Neural progenitor cell (in vitro differentiated cells): ENCODE measurements around the gene SDCCAG8. TPM values are rescaled to one million over a fixed set of nuclear protein-coding genes. Genes with fewer than 3 reads are reported as not detected.
A peak's percentile ranks its signal among the peaks of the same experiment; 100 is the strongest.

Source experiments
- DNase-seq: peaks from one replicate; pipeline ENCODE4 v3.0.0-alpha.2; 2016; ENCODE audit warnings: low spot score
- H2AFZ ChIP-seq: fragments of 200-600 bp; sonication (generic); replicated peaks from 2 replicates; pipeline ENCODE4 v1.6.1; 2016; ENCODE audit warnings: antibody characterized with exemption
- H3F3A ChIP-seq: fragments of 200-600 bp; sonication (generic); 2 replicates; pipeline ENCODE4 v1.6.1; 2016; ENCODE audit warnings: antibody characterized with exemption, low read depth
- H3K27ac ChIP-seq: fragments of 200-600 bp; sonication (generic); 2 replicates; pipeline ENCODE4 v1.5.1; 2016; ENCODE audit warnings: mild to moderate bottlenecking
- H3K27me3 ChIP-seq: fragments of 200-600 bp; sonication (generic); 2 replicates; pipeline ENCODE4 v1.6.1; 2016; ENCODE audit warnings: mild to moderate bottlenecking, moderate library complexity
- H3K36me3 ChIP-seq: fragments of 200-600 bp; sonication (generic); 2 replicates; pipeline ENCODE4 v1.5.1; 2016
- H3K4me1 ChIP-seq: fragments of 200-600 bp; sonication (generic); 2 replicates; pipeline ENCODE4 v1.6.1; 2016; ENCODE audit warnings: mixed run types
- H3K4me2 ChIP-seq: fragments of 200-600 bp; sonication (generic); 2 replicates; pipeline ENCODE4 v1.6.1; 2016
- H3K4me3 ChIP-seq: fragments of 200-600 bp; sonication (generic); 2 replicates; pipeline ENCODE4 v1.5.1; 2016
- H3K79me2 ChIP-seq: fragments of 200-600 bp; sonication (generic); 2 replicates; pipeline ENCODE4 v1.6.1; 2016; ENCODE audit warnings: low read depth
- H3K9ac ChIP-seq: fragments of 200-600 bp; sonication (generic); 2 replicates; pipeline ENCODE4 v1.6.1; 2016
- H3K9me3 ChIP-seq: fragments of 200-600 bp; sonication (generic); 2 replicates; pipeline ENCODE4 v1.5.1; 2016; ENCODE audit warnings: low read depth
- H4K20me1 ChIP-seq: fragments of 200-600 bp; sonication (generic); 2 replicates; pipeline ENCODE4 v1.6.1; 2016; ENCODE audit warnings: low read depth
- H3K27ac Mint-ChIP-seq: 3 replicates; pipeline ENCODE4 v1.8.0; 2021; ENCODE audit warnings: mixed read lengths
- H3K27me3 Mint-ChIP-seq: 2 replicates; pipeline ENCODE4 v1.8.0; 2022; ENCODE audit warnings: low read depth, mild to moderate bottlenecking, inconsistent platforms, moderate library complexity, mixed read lengths; ENCODE audit not compliant: insufficient read depth
- H3K36me3 Mint-ChIP-seq: 3 replicates; pipeline ENCODE4 v1.8.0; 2021; ENCODE audit warnings: mixed read lengths
- H3K4me1 Mint-ChIP-seq: 3 replicates; pipeline ENCODE4 v1.8.0; 2021; ENCODE audit warnings: mixed read lengths
- H3K4me3 Mint-ChIP-seq: 3 replicates; pipeline ENCODE4 v1.8.0; 2021; ENCODE audit warnings: mild to moderate bottlenecking, moderate library complexity, mixed read lengths
- H3K9me3 Mint-ChIP-seq: 3 replicates; pipeline ENCODE4 v1.8.0; 2020; ENCODE audit warnings: mixed read lengths
- CTCF ChIP-seq: fragments of 200-600 bp; sonication (generic); IDR thresholded peaks from 2 replicates; pipeline ENCODE4 v1.5.1; 2017; ENCODE audit warnings: antibody characterized with exemption, mild to moderate bottlenecking
- EZH2 ChIP-seq: fragments of 200-600 bp; sonication (generic); IDR thresholded peaks from 2 replicates; pipeline ENCODE4 v1.6.1; 2017; ENCODE audit warnings: antibody characterized with exemption, mild to moderate bottlenecking, moderate library complexity
- EZH2phosphoT487 ChIP-seq: fragments of 200-600 bp; sonication (generic); IDR thresholded peaks from 2 replicates; pipeline ENCODE4 v1.6.1; 2017; ENCODE audit warnings: antibody characterized with exemption
- total RNA-seq: library from RNA; depleted of rRNA; stranded (reverse); fragments of >200 nt; gene quantifications from 2 replicates; pipeline ENCODE4 v1.2.3, GENCODE V29; 2015; ENCODE audit warnings: low replicate concordance

The SDCCAG8 gene
- total RNA-seq, 1 donor from 2014 or later = 30.3 TPM

- no peak for TF ChIP-seq CTCF
- TF ChIP-seq EZH2 = no peak
- H4K20me1 ChIP-seq = no peaks in the 10 kb centered on the region
- no peak overlapping the region for H3K27ac Mint-ChIP-seq
- H3K27ac ChIP-seq = no peak overlapping the region
- H3K36me3 Mint-ChIP-seq = peaks cover 29% of the 10 kb centered on the region
- peaks cover 7% of the 10 kb centered on the region for H3K27me3 Mint-ChIP-seq
- H3K9ac ChIP-seq = no peak overlapping the region
- H3K79me2 ChIP-seq = no peaks in the 10 kb centered on the region
- no peak overlapping the region for H3K4me3 ChIP-seq
- peaks cover 21% of the 10 kb centered on the region for H3K4me1 Mint-ChIP-seq
- no peaks in the 10 kb centered on the region for H3K27me3 ChIP-seq
- no peak for DNase-seq
- no peaks in the 10 kb centered on the region for H3K9me3 ChIP-seq
- no peak overlapping the region for H2AFZ ChIP-seq
- peaks cover 11% of the 10 kb centered on the region for H3K4me1 ChIP-seq
- H3K36me3 ChIP-seq = no peaks in the 10 kb centered on the region
- H3K4me2 ChIP-seq = no peak overlapping the region
- no peaks in the 10 kb centered on the region for H3K9me3 Mint-ChIP-seq
- H3K4me3 Mint-ChIP-seq = no peak overlapping the region
- no peaks in the 10 kb centered on the region for H3F3A ChIP-seq
Observed at GRCh38 chr1:243500512-243500911, 244.7 kb downstream of the SDCCAG8 start.

DNA sequence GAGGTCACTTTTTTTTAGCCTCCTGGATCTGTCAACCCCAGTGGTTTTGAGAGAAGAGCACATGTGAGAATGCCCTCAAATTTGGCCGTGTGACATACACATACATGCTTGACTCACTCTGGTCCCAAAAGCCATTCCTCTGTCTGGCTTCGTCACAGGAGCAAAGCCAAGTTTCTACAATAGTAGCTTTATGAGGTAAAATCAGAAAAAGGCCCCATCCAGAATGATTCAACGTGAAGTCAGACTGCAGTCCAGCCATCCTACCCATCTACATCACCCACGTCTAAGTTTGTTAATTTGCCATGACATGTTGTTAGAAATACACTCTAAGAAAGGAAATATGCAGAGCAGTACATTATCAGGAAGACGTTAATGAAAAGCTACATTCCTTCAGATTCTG is 245.2 kb downstream of the SDCCAG8 start:
- H3K9me3 Mint-ChIP-seq = no peaks in the 10 kb centered on the region
- H3K4me1 Mint-ChIP-seq = peaks cover 18% of the 10 kb centered on the region
- no peak overlapping the region for H3K4me3 Mint-ChIP-seq
- Histone ChIP-seq H3F3A (no peaks in the 10 kb centered on the region), H3K27me3 (no peaks in the 10 kb centered on the region), H3K4me3 (no peak overlapping the region), H3K9ac (no peak overlapping the region), H3K36me3 (no peaks in the 10 kb centered on the region), H3K4me1 (peaks cover 10% of the 10 kb centered on the region), H3K9me3 (no peaks in the 10 kb centered on the region), H2AFZ (no peak overlapping the region), H3K4me2 (no peak overlapping the region), H4K20me1 (no peaks in the 10 kb centered on the region), H3K27ac (no peak overlapping the region), H3K79me2 (no peaks in the 10 kb centered on the region)
- H3K36me3 Mint-ChIP-seq = peaks cover 28% of the 10 kb centered on the region
- TF ChIP-seq EZH2 (no peak), CTCF (no peak), EZH2phosphoT487 (no peak)
- no peak for DNase-seq
- peaks cover 7% of the 10 kb centered on the region for H3K27me3 Mint-ChIP-seq
- no peak overlapping the region for H3K27ac Mint-ChIP-seq

- Mint-ChIP-seq H3K27me3 (no peaks in the 10 kb centered on the region), H3K36me3 (peaks cover 25% of the 10 kb centered on the region), H3K27ac (no peak overlapping the region), H3K4me3 (no peak overlapping the region), H3K4me1 (peaks cover 25% of the 10 kb centered on the region), H3K9me3 (no peaks in the 10 kb centered on the region)
- no peak overlapping the region for H3K4me2 ChIP-seq
- TF ChIP-seq EZH2 = no peak
- no peak for TF ChIP-seq EZH2phosphoT487
- H3K27ac ChIP-seq = no peak overlapping the region
- no peak for DNase-seq
- H3K4me1 ChIP-seq = peaks cover 22% of the 10 kb centered on the region
- H3F3A ChIP-seq = no peaks in the 10 kb centered on the region
- no peak overlapping the region for H3K4me3 ChIP-seq
- no peak overlapping the region for H2AFZ ChIP-seq
- H3K27me3 ChIP-seq = no peaks in the 10 kb centered on the region
- no peaks in the 10 kb centered on the region for H4K20me1 ChIP-seq
- H3K9ac ChIP-seq = no peak overlapping the region
- H3K36me3 ChIP-seq = no peaks in the 10 kb centered on the region
- H3K9me3 ChIP-seq = no peaks in the 10 kb centered on the region
- no peaks in the 10 kb centered on the region for H3K79me2 ChIP-seq
Observed at GRCh38 chr1:243503155-243503554, 247.3 kb downstream of the SDCCAG8 start.

DNA sequence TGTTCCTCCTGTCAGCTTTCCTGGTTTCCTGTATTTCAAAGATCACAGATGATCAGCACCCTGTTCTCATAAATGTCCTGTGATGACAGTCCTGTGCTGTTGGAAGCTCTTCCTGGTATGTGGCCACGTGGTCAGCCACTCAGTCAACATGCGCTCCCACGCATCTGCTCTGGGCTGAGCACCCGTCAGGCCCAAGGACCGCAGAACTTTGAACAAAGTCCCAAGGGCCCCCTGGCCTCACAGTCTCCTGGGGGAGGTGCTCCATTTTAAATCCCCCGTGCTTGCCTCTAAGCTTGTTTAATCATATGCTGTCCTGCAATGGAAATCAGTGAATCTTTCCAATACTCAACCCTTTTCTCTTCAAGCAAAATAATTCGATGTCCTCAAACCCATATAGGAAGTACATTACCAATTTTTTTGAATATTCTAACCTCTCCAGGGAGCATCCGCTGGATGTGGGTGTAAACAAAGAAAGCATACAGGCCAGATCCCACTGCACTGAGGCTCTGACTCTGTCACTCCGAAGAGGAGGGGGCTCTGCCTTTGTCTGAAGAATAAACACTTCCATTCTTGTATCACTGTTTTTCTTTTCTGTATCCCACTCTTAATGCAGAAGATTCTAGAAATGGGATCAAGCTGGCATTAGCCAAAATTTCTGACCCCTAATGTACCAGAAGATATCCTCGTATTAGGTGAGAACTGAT is 250.3 kb downstream of the SDCCAG8 start:
- Histone ChIP-seq H3K4me3 (no peak overlapping the region), H3K79me2 (no peaks in the 10 kb centered on the region), H3K9ac (no peak overlapping the region), H2AFZ (no peak overlapping the region), H3K27ac (no peak overlapping the region), H3K36me3 (no peaks in the 10 kb centered on the region), H3F3A (no peaks in the 10 kb centered on the region), H3K27me3 (no peaks in the 10 kb centered on the region), H3K9me3 (no peaks in the 10 kb centered on the region), H3K4me1 (peaks cover 25% of the 10 kb centered on the region), H3K4me2 (no peak overlapping the region), H4K20me1 (no peaks in the 10 kb centered on the region)
- Mint-ChIP-seq H3K27ac (peak overlapping the region; percentile 40), H3K4me3 (no peak overlapping the region), H3K9me3 (no peaks in the 10 kb centered on the region), H3K36me3 (peaks cover 27% of the 10 kb centered on the region), H3K27me3 (no peaks in the 10 kb centered on the region), H3K4me1 (peaks cover 28% of the 10 kb centered on the region)
- no peak for TF ChIP-seq EZH2
- no peak for TF ChIP-seq CTCF
- TF ChIP-seq EZH2phosphoT487 = no peak
- DNase-seq = no peak
